CD4-positive, alpha-beta T cell treated with Interleukin-1 beta for 1 hour (primary cell): ENCODE measurements around the gene GCNA.
"Not testable (repeated sequence)": the region's sequence is repeated elsewhere in the genome, so short reads cannot be mapped to it uniquely, and the experiment has no call there.

Experiments used
- DNase-seq, 2 donors: peaks; one replicate each; pipeline ENCODE4 v3.0.0-alpha.2; 2020 to 2022

GCNA gene

DNA sequence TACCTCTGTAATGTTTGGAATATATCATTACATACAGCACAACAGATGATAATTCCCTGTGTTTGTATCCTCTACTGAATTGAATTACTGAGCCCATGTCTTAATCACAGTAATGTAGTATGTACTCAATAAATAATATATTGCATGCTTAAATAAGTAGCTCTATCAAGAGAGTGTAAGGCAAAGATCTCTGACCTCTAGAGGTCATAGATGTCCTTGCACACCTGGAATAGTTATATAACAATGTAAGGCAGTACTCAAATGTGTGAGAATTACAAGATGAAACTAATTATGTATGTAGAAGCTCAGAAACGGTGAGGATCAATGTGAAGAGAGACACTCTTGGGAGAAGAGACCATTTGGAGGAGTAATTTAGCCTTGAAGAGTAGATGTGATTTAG is 14.3 kb upstream of the GCNA start:
- no peak for DNase-seq

DNA sequence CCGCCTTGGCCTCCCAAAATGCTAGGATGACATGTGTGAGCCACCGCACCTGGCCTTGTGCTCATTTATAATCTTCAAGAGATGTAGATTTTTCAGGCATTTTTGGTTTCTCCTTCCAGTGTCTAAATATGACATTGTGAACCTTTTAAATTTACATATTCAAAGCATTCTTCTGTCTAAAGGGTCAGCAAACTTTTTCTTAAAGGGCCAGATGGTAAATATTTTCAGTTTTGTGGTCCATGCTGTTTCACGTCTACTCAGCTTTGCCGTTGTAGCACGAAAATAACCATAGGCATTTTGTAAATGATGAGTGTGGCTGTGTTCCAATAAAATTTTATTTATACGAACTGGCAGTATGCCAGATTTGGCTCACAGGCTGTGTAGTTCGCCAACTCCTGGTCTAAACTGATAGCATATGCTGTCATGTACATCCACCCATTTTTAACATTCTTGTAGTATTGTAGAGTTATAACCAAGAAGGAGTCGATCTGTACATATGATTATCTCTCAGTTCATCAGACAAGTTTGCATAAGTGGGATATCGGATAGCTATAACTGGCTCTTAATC is 12.7 kb upstream of the GCNA start:
- no peak for DNase-seq

DNA sequence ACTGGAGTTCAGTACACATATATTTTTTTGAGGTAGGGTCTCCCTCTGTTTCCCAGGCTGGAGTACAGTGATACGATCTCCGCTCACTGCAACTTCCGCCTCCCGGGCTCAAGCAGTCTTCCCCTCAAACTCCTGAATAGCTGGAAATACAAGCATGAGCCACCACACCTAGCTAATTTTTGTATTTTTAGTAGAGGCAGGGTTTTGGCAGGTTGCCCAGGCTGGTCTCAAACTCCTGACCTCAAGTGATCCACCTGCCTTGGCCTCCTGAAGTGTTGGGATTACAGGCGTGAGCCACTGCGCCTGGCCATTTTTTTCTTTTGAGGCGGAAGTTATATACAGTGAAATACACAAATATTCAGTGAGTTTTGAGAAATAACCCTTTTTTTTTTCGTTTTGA is 6.8 kb upstream of the GCNA start:
- DNase-seq = not testable (repeated sequence)

GRCh38 chrX:71573590-71573989 is 4.6 kb upstream of the GCNA start:
- no peak for DNase-seq

DNA sequence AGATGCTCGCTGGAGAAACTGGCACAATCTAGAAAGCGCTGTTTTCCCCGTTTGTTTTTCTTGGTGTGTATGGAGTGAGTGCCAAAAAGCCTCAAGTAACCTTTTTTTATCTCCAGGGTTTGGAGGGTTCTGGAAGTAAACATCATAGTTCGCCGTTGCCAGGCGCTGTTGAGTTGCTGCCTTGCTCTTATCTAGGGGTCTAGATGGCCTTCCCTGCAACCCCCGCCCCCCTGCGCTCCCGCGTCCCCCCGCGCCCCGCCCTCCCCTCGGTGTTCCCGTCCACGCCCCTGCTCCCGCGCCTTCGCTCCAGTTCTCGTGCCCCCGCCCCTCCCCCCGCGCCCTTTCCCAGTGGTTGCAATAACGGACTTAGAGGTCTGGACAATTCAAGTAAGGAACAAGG is 555 bp upstream of the GCNA start:
- no peak for DNase-seq

DNA sequence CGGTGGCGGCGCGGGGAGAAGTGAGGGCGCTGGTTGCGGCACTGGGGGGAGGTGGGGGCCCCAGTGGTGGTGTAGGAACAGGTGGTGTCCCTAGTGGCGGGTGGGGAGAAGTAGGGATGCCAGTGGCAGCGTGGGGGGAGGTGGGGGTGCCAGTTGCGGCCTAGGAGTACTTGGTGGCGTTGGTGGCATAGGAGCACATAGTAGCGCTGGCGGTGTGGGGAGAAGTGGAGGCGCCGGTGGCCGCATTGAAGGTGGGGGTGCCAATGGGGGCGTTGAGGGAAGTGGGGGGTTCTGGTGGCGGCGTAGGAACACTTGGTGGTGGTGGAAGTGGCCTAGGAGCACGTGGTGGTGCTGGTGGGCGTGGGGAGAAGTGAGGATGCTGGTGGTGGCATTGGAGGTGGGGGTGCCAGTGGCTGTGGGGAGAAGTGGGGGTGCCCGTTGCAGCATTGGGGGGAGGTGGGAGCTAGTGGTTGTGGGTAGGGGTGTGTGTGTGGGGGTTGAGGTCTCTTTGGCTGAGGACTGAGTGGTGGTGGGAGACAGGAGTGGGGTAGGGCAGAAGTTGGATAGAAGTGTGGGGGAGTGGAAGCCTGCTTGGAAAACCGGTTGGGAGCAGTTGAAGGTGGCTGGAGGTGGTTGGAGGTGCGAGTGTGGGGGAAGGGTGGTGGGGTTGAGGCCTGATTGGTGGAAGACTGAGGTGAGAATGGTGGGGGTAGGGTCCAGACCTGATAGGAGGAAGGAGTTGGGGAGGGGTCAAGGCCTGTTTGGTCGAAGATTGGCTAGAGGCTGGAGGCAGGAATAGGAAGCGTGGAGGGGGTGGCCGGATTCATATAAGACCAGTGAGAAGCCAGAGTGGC is 1.1 kb downstream of the GCNA start:
- DNase-seq = no peak

DNA sequence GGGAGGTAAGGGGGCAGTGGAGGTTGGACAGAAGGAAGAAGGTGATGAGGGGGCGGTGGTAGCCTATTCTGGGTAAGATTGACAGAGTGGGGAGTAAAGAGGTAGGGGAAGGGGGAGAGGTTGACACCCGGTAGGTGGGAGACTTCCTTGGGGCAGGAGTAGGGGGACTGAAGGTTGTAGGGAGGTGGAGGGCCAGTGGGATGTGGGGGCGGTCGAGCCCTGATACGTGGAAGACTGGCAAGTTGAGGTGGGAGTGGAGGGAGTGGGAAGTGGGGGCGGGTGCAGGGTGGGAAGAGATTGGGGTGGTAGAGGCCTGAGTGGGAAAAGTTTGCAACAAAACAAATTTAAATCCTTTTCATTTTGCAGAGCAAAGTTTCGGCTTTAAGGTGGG is 1.7 kb downstream of the GCNA start:
- no peak for DNase-seq

DNA sequence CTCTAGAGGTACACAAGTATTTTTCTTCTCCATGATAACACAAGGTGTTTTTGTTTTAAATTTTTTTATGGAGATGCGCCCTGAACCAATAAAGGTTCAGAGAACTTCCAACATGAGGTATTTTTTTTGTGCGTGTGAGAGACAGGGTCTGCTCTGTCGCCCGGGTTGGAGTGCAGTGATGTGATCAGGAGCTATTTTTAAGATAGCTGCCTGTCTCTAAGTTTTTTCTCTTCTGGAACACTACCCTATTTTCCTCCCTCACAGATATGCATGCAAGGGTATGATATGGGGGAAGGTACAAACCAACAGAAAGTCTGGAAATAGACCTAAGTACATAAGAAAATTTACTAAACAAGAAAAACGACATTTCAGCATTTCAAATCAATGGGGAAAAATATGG is 3.0 kb downstream of the GCNA start:
- DNase-seq = no peak

- DNase-seq = no peak
Measured at GRCh38 chrX:71586929-71587328, 8.7 kb downstream of the GCNA start.

DNA sequence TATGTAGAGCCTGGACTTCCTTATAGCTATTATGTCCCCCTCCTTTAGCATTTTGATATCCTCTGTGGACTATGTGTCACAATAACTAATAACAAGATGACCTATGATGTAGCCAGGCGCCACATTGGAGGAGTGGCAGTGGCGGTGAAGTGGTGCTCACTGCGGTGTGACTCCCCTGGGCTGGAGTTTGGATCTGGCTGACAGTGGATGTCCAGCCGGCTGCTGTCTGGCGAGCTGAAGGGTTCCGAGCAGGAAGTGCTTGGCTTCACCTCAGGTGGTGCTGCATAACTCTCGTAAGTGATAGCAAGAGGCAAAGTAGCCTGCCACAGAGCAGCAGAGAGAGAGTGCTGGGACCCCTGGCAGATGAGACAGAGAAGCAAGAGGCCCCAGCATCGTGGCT is 15.0 kb downstream of the GCNA start:
- DNase-seq = not testable (repeated sequence)

DNA sequence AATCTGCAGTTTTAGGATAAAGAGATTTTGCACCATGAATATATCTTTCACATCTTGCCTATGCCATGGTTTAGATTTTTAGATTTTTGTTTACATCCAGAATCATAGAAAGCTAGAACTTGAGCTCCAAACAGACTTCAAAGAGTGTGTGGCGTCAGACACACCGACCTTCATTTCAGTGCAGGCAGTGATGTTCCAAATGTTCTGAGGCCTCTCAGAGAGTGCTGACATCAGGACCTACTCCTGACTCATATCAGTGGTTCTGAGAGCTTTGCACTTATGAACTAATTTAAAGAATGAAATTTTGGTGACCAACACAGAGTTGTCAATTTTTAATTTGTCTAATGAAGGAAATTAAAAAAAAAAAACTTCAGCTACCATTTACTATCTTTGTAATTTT is 21.7 kb downstream of the GCNA start:
- DNase-seq = no peak

DNA sequence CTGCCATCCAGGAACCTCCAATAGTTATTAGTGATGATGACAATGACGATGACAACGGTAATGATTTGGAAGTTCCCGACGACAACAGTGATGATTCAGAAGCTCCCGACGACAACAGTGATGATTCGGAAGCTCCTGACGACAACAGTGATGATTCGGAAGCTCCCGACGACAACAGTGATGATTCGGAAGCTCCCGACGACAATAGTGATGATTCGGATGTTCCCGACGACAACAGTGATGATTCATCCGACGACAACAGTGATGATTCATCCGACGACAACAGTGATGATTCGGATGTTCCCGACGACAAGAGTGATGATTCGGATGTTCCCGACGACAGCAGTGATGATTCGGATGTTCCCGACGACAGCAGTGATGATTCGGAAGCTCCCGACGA is 25.4 kb downstream of the GCNA start:
- DNase-seq = no peak

DNA sequence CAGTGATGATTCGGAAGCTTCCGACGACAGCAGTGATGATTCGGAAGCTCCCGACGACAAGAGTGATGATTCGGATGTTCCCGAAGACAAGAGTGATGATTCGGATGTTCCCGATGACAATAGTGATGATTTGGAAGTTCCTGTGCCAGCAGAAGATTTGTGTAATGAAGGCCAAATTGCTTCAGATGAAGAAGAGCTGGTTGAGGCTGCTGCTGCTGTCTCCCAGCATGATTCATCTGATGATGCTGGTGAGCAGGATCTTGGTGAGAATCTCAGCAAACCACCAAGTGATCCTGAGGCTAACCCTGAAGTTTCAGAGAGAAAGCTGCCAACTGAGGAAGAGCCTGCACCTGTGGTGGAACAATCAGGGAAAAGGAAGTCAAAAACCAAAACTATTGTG is 25.9 kb downstream of the GCNA start:
- no peak for DNase-seq

DNA sequence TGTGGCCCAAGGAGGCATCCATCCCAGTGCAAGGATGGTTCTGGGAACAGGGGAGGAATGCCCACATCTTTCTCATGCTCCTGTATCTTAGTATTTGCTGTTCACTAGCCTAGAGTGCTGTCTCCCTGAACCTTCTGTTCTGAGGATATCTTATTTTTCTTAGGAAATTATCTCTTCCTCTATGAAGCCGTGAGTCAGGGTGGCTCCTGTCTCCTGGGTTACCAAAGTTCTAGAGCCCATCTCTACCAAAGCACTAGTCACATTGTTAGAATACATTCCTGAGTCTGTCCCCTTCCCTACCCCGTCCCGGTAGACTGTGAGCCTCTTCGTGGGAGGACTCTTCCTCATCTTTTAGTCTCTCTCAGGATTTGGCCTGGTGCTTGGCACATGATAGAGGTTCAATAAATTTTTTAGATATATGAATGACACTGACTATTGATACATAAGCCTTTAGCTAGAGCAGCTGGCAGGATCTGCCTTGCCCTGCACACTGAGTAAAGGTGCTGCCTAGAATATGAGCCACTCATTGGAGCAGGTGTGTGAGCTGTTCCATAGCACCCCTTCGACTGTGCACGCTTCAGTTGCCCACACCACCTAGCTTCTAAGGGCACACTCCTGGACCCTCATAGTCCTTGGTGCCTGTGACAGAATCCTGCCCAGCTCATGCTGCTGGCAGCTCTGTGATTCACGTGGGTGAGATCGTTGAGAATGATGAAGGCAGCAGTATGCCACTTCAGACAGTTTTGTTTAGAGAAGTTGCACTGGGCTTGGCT is 26.7 kb downstream of the GCNA start:
- DNase-seq = no peak

GRCh38 chrX:71606536-71607216 is 28.4 kb downstream of the GCNA start:
- peak; percentile 44 to 48 for DNase-seq

DNA sequence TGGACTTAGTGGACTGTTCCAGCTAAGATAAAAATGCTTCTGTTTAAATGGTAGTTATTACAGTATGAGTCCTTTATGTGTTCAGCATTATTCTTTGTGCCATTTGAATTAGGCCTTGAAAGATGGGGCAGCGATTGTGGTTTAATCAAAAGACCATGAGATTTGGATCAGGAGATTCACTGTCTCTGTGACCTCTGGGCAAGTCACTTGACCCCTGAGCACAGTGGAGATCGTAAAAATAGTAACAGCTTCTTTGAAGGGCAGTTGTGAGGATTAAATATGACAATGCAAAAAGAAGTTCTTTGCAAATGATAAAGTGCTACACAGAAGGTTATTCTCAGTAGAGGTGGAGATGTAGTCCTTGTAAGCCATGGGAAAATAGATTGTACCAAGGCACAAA is 29.3 kb downstream of the GCNA start:
- no peak for DNase-seq

DNA sequence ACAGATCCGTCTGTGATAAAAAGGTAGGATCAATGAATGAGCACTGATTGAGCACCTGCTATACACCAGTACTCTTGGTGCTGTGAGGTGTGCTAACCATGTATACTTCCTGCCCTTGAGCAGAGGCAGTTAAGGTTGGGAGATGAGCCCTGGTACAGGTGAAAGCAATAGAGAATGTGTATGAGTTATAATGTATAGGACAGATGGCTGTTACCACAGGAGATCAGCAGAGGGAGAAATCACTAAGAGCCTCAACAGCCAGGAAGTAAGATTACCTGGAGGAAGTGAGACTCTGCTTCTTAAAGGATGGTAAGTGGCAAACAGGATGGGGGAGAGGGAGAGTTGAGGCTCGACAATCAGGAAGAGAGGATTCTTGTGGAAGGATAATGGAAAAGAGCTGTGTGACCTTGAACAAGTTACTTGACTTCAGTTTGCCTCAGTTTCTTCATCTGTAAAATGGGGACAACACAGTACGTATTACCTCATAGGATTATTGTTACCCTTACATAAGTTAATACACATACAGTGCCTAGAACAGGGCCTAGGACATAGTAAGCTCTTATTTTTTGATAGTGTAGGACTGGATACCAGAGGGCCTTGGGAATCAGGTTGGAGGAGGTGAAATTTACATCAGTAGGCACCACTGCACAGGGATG is 31.0 kb downstream of the GCNA start:
- DNase-seq = no peak

DNA sequence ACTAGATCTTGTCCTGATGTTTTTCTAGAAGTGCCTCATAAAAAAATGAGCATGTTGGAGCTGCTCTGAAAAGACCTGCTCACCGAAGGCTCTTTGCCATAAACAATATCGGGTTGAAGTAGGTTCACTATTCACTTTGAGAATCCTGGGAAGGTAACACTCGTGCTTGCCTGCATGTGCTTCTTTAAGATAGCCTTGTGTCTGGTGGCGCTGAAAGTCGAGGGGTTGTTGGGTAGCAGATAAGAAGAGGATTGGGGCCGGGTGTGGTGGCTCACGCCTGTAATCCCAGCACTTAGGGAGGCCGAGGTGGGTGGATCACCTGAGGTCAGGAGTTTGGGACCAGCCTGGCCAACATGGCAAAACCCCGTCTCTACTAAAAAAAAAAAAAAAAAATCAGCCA is 33.5 kb downstream of the GCNA start:
- DNase-seq = not testable (repeated sequence)

- DNase-seq = no peak
Measured at GRCh38 chrX:71612256-71612655, 34.0 kb downstream of the GCNA start.

- DNase-seq = no peak
Measured at GRCh38 chrX:71615056-71615455, 36.8 kb downstream of the GCNA start.

- DNase-seq = no peak
Measured at GRCh38 chrX:71615954-71616353, 37.7 kb downstream of the GCNA start.

GRCh38 chrX:71616672-71617529 is 38.7 kb downstream of the GCNA start:
- peak; percentile 20 to 34 for DNase-seq
